GM19193 (cell line): Measurements from ENCODE around the gene PPP1R3F.

Source experiments
- POLR2A ChIP-seq: IDR thresholded peaks from 4 replicates; pipeline ENCODE4 v1.6.1; 2011; ENCODE audit not compliant: insufficient read depth, insufficient read length; ENCODE audit errors: extremely low read depth

Gene PPP1R3F, protein sequence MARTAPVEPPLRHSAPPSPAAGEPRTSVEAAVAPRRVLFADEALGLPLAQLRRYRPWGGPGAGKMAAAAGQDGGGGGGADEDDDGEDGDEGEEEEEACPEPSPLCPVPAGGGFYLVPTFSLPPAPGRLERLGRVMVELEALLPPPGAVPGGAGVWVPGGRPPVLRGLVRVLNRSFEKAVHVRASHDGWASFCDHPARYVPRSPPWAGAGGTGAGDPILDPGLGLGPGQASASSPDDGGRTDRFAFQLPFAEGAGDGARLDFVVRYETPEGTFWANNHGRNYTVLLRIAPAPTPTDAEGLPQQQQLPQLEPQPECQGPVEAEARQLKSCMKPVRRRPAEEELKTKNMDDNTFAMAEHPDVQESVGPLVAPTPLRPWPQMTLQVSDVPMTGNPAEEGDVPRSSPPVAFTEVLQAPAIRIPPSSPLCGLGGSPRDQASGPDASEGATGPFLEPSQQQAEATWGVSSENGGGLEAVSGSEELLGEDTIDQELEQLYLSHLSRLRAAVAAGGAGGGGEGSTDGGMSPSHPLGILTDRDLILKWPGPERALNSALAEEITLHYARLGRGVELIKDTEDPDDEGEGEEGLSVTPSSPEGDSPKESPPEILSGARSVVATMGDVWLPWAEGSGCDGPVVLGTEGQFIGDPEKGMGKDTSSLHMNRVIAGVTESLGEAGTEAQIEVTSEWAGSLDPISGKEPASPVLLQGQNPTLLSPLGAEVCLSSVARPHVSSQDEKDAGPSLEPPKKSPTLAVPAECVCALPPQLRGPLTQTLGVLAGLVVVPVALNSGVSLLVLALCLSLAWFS

DNA sequence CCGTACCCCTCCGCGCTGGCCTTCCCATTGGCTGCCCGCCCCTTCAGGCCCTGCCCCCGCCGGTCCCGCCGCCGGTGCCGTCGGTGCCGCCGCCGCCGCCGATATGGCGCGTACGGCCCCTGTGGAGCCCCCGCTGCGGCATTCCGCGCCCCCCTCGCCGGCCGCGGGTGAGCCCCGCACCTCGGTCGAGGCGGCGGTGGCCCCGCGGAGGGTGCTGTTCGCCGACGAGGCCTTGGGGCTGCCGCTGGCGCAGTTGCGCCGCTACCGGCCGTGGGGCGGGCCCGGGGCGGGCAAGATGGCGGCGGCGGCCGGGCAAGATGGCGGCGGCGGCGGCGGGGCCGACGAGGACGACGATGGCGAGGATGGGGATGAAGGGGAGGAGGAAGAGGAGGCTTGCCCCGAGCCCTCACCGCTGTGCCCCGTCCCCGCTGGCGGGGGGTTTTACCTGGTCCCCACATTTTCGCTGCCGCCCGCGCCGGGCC is at the start of gene PPP1R3F:
Gene PPP1R3F, plus strand, starts transcription at position 27 of the 482 bp plus-strand sequence. Its CDS starts 77 bp downstream, at position 104.
- TF ChIP-seq POLR2A, result peak; percentile 56

DNA sequence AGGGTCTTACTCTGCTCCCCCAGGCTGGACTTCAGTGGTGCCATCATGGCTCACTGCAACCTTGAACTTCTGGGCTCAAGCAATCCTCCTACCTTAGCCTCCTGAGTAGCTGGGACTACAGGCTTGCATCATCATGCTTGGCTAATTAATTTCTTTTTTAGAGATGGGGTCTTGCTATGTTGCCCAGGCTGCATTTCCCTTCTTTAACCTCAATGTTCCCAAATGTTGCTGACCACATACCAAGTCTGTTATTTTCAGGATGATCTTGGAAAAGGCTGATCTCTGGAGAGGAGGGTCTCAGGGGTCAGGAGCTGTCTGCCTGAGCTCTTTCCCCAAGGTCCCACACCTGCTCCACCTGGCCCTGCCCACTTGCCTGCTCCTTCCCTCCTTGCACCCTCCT is 49.5 kb upstream of the PPP1R3F start:
- TF ChIP-seq POLR2A, result no peak

DNA sequence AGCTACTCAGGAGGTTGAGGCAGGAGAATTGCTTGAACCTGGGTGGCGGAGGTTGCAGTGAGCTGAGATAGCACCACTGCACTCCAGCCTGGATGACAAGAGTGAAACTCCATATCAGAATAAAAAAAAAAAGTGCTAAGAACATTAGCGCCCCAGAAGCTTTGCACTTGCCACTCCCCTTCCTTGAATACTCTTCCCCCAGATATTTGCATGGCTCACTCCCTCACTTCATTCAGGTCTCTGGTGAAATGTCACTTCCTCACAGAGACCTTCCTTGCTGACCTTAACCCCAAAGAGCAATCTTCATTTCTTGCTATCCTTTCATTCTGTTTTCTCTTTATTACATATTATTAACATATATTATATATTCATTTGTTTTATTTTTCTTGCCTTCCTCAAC is 47.7 kb upstream of the PPP1R3F start:
- TF ChIP-seq POLR2A, result no peak

DNA sequence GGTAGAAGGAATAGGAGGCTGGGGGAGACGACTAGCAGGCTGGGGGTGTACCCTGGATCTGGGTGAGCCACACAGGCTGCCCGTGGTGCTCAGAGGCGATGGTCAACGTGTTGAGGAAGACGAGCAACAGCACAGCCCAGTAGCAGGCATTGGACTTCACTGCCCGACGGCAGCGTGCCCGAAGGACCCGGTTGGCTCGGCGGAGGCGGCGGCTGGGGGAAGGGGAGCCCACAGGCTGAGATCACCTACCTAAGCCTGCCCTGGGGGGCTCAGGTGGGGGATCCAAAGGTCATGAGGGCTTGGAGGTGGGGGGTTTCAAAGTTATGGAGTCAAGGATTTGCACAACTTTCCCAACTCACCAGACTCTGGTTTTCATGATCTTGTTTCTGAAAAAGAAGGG is 43.7 kb upstream of the PPP1R3F start:
- no peak for TF ChIP-seq POLR2A

DNA sequence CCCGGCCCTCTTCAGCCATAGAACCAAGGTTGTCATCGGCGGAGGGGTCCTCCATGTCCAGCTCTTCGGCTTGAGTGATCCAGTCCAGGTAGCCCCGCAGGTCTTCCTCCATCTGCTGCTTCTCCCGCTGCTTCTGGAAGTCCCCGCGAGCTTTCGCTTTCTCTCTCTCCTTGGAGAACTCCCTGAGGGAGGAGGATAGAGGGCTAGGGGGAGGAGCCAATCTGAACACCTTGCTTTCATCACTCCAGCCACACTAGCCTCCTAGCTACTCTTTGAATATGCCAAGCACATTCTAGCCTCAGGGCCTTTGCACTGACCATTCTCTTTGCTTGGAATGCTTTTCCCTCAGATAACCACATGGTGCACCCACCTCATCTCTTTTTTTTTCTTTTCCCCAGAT is 42.6 kb upstream of the PPP1R3F start:
- TF ChIP-seq POLR2A, result no peak

DNA sequence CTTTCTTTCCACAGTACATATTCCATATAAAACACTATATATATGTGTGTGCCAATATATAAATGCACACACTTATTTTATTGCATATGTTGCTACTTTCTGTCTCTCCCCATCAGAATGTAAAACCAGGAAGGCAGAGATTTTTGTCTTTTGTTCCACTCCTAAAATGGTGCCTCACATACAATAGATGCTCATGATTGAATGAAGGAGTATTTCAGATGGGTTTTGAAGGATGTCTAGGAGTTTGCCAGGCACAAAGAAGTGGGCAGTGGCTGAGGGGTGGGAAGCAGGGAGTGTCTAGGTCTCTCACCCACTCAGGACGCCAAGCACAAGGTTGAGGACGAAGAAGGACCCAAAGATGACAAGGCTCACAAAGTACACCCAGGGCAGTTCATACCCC is 41.9 kb upstream of the PPP1R3F start:
- no peak for TF ChIP-seq POLR2A

DNA sequence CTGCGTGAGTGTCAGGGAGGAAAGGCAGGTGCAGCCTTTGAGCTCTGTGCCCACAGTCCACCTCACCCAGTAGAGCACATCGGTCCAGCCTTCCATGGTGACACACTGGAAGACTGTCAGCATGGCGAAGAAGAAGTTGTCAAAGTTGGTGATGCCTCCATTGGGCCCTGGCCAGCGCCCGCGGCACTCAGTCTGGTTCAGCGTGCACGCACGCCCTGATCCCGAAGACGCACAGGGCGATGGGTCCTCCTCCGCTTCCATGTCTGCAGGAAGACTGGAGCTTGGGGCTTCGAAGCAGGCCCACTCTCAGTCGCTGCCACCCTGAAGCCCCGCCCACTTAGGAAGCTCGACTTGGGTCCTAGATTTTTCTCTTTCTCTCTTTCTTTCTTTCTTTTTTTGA is 41.4 kb upstream of the PPP1R3F start:
- TF ChIP-seq POLR2A, result no peak

DNA sequence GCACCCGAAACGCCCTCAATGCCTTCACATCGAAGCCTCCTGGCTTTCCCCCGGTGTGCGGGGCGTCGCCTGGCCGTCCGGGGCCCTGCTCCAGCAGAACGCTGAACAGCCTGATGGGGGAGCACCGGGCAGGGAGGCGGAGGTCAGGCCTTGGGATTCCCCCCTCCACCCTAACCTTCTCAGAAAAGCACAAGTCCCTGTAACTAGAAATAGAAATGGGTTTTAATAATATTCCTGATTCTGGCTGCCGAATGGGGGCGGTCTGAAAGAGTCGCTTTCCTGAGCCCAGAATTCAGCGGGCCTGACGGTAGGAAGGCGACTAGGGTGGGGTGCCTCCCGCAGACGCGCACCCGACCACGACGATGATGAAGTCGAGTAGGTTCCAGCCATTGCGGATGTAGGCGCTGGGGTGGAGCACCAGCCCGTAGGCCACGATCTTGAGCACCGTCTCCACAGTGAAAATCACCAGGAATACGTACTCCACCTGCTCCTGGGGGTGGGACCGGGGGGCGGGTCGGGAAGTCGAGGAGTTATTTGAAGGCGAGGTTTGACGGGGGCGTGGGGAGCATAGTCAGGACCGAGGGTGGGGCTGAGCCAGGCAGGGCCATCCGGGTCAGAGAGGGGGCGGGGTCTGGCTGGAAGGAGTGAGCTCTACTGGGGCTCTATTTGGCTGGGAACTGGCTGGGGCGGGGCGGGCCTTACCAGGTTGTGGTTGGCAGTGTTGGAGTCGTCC is 38.9 kb upstream of the PPP1R3F start:
- no peak for TF ChIP-seq POLR2A

DNA sequence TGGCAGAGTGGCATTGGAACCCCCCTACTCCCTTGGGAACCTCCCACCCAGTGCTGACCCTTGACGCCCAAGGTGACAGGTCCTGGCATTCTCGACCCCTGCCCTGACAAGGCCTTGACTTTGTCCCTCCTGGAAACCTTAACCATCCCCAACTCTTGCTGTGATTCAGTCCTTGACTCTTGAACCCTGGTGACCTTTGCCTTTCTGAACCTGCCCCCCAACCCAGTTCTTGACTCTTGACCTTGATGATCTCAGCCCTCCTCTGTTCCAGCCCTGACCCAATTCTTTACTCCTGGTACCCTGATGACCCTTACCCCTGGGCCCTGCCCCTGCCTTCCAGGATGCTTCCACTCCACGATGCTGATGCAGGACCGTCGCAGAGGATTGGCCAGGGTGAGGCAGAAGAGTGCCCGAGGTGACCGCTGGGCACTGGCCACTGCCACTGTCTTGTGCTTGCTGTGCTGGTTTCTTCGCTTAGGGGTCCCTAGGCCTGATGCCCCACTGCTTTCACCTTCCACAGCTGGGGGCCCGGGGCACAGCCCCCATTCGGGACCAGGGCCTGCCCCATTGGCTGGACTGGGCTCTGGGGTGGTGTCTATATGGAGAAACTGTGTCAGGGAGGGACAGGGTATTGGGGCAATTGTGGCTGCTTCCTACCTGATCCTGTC is 38.1 kb upstream of the PPP1R3F start:
- TF ChIP-seq POLR2A, result no peak

DNA sequence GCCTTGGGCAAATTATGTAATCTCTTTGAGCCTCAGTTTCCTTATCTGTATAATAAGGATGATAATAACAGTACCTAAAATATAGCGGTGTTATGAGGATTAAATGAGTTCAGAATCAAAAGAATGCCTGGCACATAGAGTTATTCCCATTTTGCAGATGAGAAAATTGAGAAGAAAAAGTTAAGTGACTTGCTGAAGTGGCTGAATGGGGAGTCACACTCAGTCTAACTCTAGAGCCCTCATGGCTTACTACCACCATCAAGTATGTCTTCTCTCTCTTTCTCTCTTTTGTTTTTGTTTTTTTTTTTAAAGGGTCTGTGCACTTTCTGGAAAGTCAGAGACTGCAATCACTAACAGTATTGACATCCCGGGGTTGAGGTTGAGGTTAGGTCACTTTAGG is 37.1 kb upstream of the PPP1R3F start:
- no peak for TF ChIP-seq POLR2A

DNA sequence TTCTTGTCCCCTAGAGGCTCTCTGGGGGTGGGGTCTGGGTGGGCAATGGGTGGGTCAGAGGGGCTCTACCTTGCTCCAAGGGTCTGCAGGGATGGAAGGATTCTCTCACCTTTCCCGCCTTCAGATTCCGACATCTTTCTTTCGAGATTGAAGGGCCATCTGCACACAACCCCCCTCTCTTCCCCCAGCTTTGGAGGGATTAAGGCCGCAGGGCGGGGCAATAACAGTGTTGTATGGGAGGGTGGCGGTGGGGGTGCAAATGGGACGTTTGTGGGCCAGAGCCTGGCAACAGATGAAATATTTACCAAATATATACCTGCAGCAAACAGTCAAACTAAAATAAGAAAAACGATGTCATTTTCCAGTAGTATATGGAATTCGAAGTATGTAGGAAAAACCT is 36.4 kb upstream of the PPP1R3F start, which contains the start of gene CACNA1F:
Gene CACNA1F, minus strand, starts transcription at position 165 of the 400 bp plus-strand sequence. Its CDS starts 31 bp downstream, at position 134.
- TF ChIP-seq POLR2A, result no peak

DNA sequence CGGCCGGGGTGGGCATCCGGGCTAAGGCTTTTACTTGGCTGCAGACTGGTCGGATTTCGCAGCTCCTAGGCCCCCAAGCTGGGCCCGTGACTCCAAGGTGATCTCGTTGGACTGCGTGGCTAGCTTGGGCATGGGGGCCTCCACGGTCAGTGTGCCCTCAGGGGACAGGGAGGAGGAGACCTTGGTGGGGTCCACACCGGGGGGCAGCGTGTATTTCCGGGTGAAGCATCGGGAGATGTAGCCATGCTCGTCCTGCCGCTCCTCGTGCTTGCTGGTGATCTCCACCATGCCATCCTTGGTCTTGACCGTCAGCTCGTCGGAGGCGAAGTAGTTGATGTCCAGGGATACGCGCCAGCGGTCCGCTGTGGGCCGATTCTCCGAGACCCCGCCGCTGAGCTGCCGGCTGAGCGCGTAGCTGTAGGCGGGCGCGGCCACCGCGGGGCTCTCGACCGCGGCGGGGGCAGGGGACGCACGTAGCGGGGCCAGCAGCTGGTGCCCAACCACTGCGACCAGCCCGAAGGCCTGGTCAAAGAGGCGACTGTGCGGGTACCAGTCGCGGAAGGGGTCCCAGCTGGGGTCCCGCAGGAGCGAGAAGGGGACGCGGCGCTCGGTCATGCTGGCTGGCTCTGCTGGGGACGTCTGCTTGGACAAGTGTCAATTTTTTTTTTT is 35.6 kb upstream of the PPP1R3F start:
- no peak for TF ChIP-seq POLR2A

DNA sequence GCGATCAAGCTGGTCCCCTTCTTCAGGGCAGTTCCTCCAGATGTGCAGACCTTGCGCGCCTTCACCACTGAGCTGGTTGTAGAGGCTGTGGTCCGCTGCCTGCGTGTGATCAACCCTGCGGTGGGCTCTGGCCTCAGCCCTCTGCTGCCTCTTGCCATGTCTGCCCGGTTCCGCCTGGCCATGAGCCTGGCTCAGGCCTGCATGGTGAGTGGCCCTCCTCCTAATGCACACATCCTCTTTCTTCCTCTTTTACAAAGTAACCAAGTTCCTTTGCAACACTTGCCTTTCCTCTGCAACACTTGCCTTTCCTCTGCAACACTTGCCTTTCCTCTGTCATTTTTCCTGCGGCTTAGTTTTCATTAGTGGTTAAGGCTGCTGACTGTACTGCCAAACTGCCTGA is 32.5 kb upstream of the PPP1R3F start:
- no peak for TF ChIP-seq POLR2A

DNA sequence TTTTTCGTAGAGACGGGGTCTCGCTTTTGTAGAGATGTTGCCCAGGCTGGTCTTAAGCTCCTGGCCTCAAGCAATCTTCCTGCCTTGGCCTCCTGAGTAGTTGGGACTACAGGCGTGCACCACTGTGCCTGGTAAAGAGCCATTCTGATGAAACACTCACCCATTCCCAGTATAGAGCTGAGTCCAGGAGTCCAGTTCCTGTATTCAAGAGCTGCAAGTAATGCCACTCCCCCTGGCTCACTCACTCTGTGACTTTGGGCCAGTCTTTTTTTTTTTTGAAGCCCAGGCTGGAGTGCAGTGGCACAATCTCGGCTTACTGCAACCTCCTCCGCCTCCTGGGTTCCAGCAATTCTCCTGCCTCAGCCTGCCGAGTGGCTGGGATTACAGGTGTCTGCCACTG is 30.9 kb upstream of the PPP1R3F start:
- no peak for TF ChIP-seq POLR2A
